Ectodermal cell (in vitro differentiated cells): ENCODE measurements around the gene RAPGEF2.
A peak's percentile ranks its signal among the peaks of the same experiment; 100 is the strongest.
"Not testable (repeated sequence)": the region's sequence is repeated elsewhere in the genome, so short reads cannot be mapped to it uniquely, and the experiment has no call there.

Experiments
- H3K27ac ChIP-seq: 2 replicates; pipeline ENCODE4 v1.7.0; 2013; ENCODE audit warnings: mild to moderate bottlenecking, low read depth, low read length; ENCODE audit not compliant: insufficient read depth, poor library complexity, severe bottlenecking
- H3K27me3 ChIP-seq: 2 replicates; pipeline ENCODE4 v1.7.0; 2013; ENCODE audit warnings: mild to moderate bottlenecking, low read length; ENCODE audit not compliant: insufficient read depth, control insufficient read depth, poor library complexity, severe bottlenecking
- H3K36me3 ChIP-seq: one replicate; pipeline ENCODE4 v1.7.0; 2013; ENCODE audit warnings: low read length; ENCODE audit not compliant: control insufficient read depth, insufficient read depth
- H3K4me1 ChIP-seq: one replicate; pipeline ENCODE4 v1.7.0; 2013; ENCODE audit warnings: low read length; ENCODE audit not compliant: control insufficient read depth, insufficient read depth
- H3K4me3 ChIP-seq: 2 replicates; pipeline ENCODE4 v1.7.0; 2013; ENCODE audit warnings: low read depth, low read length, control low read depth; ENCODE audit not compliant: insufficient read depth
- H3K9me3 ChIP-seq: 2 replicates; pipeline ENCODE4 v1.7.0; 2013; ENCODE audit warnings: mild to moderate bottlenecking, low read length, moderate library complexity; ENCODE audit not compliant: control insufficient read depth
- WGBS, 2 experiments: methylation state at CpG; one replicate each; pipeline ENCODE4 v1.1.7; 2013; ENCODE audit warnings: missing lambda C conversion rate in 2 of 2; 5-methylcytosine and 5-hydroxymethylcytosine counted together

The RAPGEF2 gene

DNA sequence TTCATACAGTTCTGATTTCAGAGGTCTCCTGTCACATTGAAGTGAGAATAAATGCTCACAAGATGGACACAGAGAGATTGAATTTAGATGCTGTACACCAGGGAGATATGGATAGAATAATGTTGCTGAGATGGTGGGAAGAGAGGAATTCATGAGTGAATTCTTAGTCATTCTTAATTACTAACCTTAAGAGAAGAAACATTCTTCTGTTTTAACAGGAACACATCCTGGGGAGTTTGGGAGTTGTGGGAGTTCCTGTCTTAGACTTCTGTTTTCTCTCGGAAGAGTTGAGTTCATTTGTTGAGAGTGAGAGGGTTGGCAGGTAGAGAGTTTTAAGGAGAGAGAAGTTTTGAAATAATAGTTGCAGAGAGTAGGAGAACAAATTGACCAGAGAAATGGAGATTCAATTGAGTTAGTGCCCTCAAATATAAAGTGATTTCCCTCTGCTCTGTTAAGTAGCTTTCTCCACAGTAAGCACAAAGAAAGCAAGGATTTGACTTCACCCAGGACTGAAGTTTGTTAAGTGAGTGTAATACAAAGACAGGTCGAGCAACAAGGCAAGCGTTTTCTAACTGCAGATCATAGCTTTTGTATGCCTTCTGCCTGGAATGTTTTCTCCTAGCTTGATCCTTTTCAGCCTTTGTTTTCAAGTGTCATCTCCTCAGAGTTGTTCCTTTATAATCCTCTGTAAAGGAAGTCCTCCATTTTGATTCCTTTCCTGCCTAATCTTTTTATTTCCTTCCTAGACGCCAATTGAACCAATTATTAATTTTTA lies 205.9 kb downstream of the RAPGEF2 start:
- Histone ChIP-seq H3K27ac (peak overlapping the region; percentile 90), H3K9me3 (no peaks in the 10 kb centered on the region), H3K4me3 (no peak overlapping the region), H3K36me3 (no peaks in the 10 kb centered on the region), H3K4me1 (peaks cover 15% of the 10 kb centered on the region), H3K27me3 (no peaks in the 10 kb centered on the region)
- WGBS, 2 experiments, result 32 to 38% methylated on average over 4 of the region's 4 CpGs

DNA sequence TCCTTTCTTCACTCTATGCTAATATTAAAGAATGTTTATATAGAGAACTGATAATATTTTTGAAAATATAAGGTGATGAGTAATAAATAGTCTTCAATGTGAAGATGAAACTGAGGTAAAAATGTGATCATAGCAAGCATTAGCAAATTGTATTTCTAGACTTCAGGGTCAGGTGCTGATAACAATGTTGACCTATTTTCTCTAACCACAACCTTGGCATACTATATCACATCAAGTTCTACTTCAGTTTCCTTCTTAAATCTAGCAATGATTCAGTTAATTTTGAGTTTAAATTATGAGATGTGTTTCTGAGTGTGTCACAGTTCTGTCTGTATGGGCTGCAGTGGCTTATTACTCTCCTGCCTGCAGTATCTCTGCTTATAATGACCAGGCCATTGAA lies 209.4 kb downstream of the RAPGEF2 start:
- H3K9me3 ChIP-seq, result no peaks in the 10 kb centered on the region
- no peaks in the 10 kb centered on the region for H3K27me3 ChIP-seq
- H3K36me3 ChIP-seq, result no peaks in the 10 kb centered on the region
- no peak overlapping the region for H3K27ac ChIP-seq
- peaks cover 15% of the 10 kb centered on the region for H3K4me1 ChIP-seq
- no peak overlapping the region for H3K4me3 ChIP-seq

DNA sequence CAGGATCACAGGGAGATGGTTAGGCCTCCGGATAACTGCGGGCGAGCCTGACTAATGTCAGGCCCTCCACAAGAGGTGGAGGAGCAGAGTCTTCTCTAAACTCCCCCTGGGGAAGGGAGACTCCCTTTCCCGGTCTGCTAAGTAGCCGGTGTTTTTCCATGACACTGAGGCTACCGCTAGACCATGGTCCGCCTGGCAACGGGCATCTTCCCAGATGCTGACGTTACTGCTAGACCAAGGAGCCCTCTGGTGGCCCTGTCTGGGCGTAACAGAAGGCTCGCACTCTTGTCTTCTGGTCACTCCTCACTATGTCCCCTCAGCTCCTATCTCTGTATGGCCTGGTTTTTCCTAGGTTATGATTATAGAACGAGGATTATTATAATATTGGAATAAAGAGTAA lies 213.0 kb downstream of the RAPGEF2 start:
- H3K27me3 ChIP-seq, H3K4me1 ChIP-seq, H3K9me3 ChIP-seq, H3K4me3 ChIP-seq, H3K27ac ChIP-seq, H3K36me3 ChIP-seq: not testable (repeated sequence)
- WGBS, 2 experiments, result 78 to 87% methylated on average over 10 to 11 of the region's 12 CpGs

DNA sequence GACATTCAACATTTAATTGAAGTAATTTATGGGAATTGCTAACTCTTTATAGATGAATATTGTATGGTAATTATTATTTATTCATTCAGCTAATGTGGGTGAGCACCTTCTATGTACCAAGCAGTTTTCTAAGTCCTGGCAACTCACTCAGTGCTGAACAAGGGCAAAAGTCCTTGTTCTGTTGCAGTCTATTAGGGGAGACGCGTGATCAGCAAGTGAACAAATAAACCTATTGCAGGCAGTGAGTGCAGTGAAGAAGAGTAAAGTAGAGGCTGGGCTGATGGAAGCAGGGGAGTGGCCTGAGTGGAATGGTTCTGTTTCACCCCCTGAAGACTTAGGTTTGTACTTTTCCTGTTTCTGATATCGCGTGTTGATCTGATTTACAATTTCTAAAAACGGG lies 214.3 kb downstream of the RAPGEF2 start:
- Histone ChIP-seq H3K4me1 (no peaks in the 10 kb centered on the region), H3K9me3 (no peaks in the 10 kb centered on the region), H3K27me3 (no peaks in the 10 kb centered on the region), H3K4me3 (no peak overlapping the region), H3K27ac (no peak overlapping the region), H3K36me3 (no peaks in the 10 kb centered on the region)
- WGBS, 2 experiments, result 94 to 97% methylated on average over 5 of the region's 5 CpGs

DNA sequence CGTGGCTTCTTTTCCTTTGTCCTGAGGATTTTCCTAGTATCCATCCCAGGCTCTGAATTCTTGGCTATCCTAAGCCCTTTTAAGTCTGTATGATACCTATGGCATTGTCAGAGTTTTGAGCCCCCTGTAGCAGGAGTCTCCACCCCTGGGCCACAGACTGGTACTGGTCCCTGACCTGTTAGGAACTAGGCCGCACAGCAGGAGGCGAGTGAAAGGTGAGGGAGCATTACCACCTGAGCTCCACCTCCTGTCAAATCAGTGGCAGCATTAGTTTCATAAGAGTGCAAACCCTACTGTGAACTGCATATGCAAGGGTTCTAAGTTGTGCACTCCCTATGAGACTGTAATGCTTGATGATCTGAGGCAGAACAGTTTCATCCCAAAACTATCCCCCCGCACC lies 216.1 kb downstream of the RAPGEF2 start:
- Histone ChIP-seq H3K4me1 (no peaks in the 10 kb centered on the region), H3K27ac (no peak overlapping the region), H3K9me3 (no peaks in the 10 kb centered on the region), H3K4me3 (no peak overlapping the region), H3K27me3 (no peaks in the 10 kb centered on the region), H3K36me3 (no peaks in the 10 kb centered on the region)
- WGBS, 2 experiments, result 92 to 94% methylated on average over 4 of the region's 4 CpGs

DNA sequence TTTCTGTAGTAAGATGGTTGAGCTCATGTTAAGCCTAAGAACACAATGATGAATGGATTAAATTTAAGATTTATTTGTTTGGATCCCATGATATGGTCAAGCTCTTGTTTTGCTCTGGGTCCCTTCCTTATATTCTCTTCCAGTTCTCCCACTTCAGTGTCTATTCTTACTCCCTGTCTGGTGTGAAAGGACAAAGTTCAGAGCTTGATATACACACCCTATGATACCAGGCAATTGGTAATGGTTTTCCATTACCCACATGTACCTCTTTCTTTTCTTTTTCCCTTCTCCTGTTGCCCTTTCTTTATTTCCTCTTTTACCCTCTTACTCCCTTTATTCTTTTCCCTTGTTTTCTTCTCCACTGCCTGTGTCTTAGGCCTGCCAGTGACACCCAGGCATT lies 223.6 kb downstream of the RAPGEF2 start:
- Histone ChIP-seq H3K27ac (no peak overlapping the region), H3K9me3 (no peaks in the 10 kb centered on the region), H3K4me1 (no peaks in the 10 kb centered on the region), H3K27me3 (no peaks in the 10 kb centered on the region), H3K36me3 (no peaks in the 10 kb centered on the region), H3K4me3 (no peak overlapping the region)

DNA sequence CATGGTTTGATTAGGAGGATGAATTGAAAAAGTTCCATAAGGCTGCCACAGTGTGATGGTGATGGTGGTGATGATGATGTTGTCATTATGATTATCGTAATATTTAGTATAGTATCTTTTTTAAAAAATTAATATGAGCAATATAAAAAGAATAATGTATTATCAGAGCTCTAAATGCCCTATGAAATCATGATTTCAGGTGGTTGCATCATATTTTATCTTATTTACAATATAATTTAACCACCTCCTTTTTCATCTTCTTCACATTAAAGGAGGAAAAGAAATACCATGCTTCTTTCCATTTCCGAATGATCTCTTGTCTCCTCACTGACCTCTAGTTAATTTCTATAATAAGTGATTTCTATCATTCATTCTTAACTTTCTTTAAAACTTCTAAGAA lies 225.9 kb downstream of the RAPGEF2 start:
- Histone ChIP-seq H3K9me3 (no peaks in the 10 kb centered on the region), H3K4me3 (no peak overlapping the region), H3K4me1 (no peaks in the 10 kb centered on the region), H3K27me3 (no peaks in the 10 kb centered on the region), H3K27ac (no peak overlapping the region), H3K36me3 (no peaks in the 10 kb centered on the region)
- 100% methylated on average over 1 of the region's 2 CpGs; no CpG with 5 or more reads in 1 of the 2 experiments for WGBS, 2 experiments

DNA sequence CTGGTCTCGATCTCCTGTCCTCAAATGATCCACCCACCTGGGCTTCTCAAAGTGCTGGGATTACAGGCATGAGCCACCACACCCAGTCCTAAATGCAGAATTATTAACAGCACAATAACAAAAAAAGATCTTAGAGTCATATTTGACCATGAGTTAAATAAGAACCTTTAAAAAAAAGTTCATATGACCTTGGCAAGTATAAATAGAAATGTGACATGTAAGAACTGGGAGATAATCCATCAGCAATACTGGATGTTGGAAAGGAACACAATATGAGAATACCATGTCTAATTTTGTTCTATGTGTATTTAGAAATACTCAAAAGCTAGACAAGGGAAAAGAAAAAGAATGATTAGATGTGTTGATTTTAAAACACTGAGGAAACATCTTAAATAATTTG lies 231.6 kb downstream of the RAPGEF2 start:
- H3K9me3 ChIP-seq, result no peaks in the 10 kb centered on the region
- no peaks in the 10 kb centered on the region for H3K4me1 ChIP-seq
- H3K4me3 ChIP-seq, result no peak overlapping the region
- no peaks in the 10 kb centered on the region for H3K27me3 ChIP-seq
- 95 to 96% methylated on average over 1 of the region's 1 CpG for WGBS, 2 experiments
- H3K27ac ChIP-seq, result no peak overlapping the region
- H3K36me3 ChIP-seq, result peaks cover 5% of the 10 kb centered on the region

DNA sequence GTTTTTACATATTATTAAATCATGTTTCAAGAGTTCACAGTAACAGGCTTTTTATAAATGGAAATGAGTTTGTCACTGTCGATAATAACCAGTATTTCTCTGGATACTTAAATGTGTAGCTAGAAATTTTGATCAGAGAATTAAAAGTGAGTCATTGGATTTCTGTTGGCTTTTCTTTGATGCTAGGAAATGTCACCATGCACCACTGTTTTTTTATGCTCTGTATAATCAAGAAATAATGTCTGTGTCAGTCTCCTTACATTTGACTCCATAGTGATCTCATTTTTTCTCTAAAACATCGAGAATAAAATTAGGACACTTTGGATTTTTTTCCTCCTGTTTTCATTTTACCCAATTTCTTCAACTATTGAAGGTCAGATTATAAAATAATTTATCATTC lies 234.2 kb downstream of the RAPGEF2 start:
- peaks cover 16% of the 10 kb centered on the region for H3K36me3 ChIP-seq
- no peak overlapping the region for H3K4me3 ChIP-seq
- no peaks in the 10 kb centered on the region for H3K9me3 ChIP-seq
- WGBS, 2 experiments, result 100% methylated on average over 1 to 2 of the region's 2 CpGs
- H3K27ac ChIP-seq, result no peak overlapping the region
- no peaks in the 10 kb centered on the region for H3K4me1 ChIP-seq
- H3K27me3 ChIP-seq, result no peaks in the 10 kb centered on the region

DNA sequence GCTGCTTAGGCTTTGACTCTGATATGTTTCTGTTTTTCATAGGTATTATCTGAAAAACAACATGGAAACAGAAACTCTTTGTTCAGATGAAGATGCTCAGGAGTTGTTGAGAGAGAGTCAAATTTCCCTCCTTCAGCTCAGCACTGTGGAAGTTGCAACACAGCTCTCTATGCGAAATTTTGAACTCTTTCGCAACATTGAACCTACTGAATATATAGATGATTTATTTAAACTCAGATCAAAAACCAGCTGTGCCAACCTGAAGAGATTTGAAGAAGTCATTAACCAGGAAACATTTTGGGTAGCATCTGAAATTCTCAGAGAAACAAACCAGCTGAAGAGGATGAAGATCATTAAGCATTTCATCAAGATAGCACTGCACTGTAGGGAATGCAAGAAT lies 238.6 kb downstream of the RAPGEF2 start:
- no peaks in the 10 kb centered on the region for H3K9me3 ChIP-seq
- no peak overlapping the region for H3K27ac ChIP-seq
- 100% methylated on average over 2 of the region's 2 CpGs; no CpG with 5 or more reads in 1 of the 2 experiments for WGBS, 2 experiments
- peaks cover 25% of the 10 kb centered on the region for H3K36me3 ChIP-seq
- no peaks in the 10 kb centered on the region for H3K27me3 ChIP-seq
- H3K4me3 ChIP-seq, result no peak overlapping the region
- H3K4me1 ChIP-seq, result no peaks in the 10 kb centered on the region

DNA sequence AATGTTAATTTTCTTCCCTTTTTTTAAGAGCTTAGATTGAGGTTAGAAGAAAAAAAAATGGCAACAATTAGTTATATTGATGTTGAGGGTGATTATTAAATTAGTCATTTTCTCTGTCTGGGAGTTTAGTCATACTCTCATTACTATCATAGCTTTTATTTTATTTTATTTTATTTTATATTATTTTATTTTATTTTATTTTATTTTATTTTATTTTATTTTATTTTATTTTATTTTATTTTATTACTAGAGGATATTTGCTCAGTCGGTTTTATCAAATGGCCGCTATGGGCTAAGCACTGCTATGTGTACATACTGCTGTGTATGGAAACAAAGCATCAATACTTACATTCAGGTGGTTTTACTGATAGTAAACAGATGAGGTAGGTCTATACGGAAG lies 239.5 kb downstream of the RAPGEF2 start:
- no peak overlapping the region for H3K27ac ChIP-seq
- H3K36me3 ChIP-seq, result peaks cover 25% of the 10 kb centered on the region
- H3K4me1 ChIP-seq, result no peaks in the 10 kb centered on the region
- WGBS, 2 experiments, result 97 to 100% methylated on average over 1 to 2 of the region's 3 CpGs
- H3K9me3 ChIP-seq, result no peaks in the 10 kb centered on the region
- no peak overlapping the region for H3K4me3 ChIP-seq
- no peaks in the 10 kb centered on the region for H3K27me3 ChIP-seq
